Panc1 (cell line): ENCODE data around the gene CHERP. TPM values are rescaled to one million over a fixed set of nuclear protein-coding genes. Genes with fewer than 3 reads are reported as not detected.
A peak's percentile ranks its signal among the peaks of the same experiment; 100 is the strongest.

Experiments
- ATAC-seq: fragments of 200-7000 bp; cut with Tn5 transposase; 2 replicates; pipeline ENCODE4 v1.9.1; 2020; ENCODE audit warnings: mild to moderate bottlenecking, moderate library complexity
- BruUV-seq: library from RNA; stranded (reverse); fragments of 400-500 nt; replicated peaks from 2 replicates; lab custom pipeline; 2021; lab: Mats Ljungman, UMichigan
- CTCF ChIA-PET: fragments of 300-600 bp; sonication (Branson Sonifier 250); formaldehyde crosslinking; loops from one replicate; lab custom pipeline; 2022; ENCODE audit warnings: antibody characterized with exemption; lab: Charles Lee
- POLR2A ChIA-PET: fragments of 300-600 bp; sonication (Branson Sonifier 250); formaldehyde crosslinking; loops from one replicate; lab custom pipeline; 2022; ENCODE audit warnings: antibody characterized with exemption; lab: Charles Lee
- DNase-seq: peaks from one replicate; pipeline ENCODE4 v3.0.0-alpha.2; 2010; ENCODE audit warnings: low read depth, low spot score
- H3K27ac ChIP-seq: 2 replicates; pipeline ENCODE4 v1.5.1; 2011; ENCODE audit warnings: mild to moderate bottlenecking, low read length, inconsistent platforms
- H3K27me3 ChIP-seq: fragments of 200-500 bp; sonication (Bioruptor generic); 2 replicates; pipeline ENCODE4 v1.6.0; 2014; ENCODE audit warnings: low read length, inconsistent platforms; ENCODE audit not compliant: control insufficient read depth, insufficient read depth
- H3K36me3 ChIP-seq: fragments of 200-500 bp; sonication (Bioruptor generic); 2 replicates; pipeline ENCODE4 v1.5.1; 2014; ENCODE audit warnings: inconsistent platforms, mild to moderate bottlenecking, low read length, moderate library complexity; ENCODE audit not compliant: control insufficient read depth, insufficient read depth
- H3K4me1 ChIP-seq: 2 replicates; pipeline ENCODE4 v1.5.1; 2011; ENCODE audit warnings: inconsistent platforms, mild to moderate bottlenecking, low read length, moderate library complexity; ENCODE audit not compliant: control insufficient read depth, insufficient read depth
- H3K4me3 ChIP-seq, 2 experiments: 2 replicates each; pipeline ENCODE4 v1.5.1; 2011 to 2012; ENCODE audit warnings: low read depth in 2 of 2, low read length in 2 of 2, mild to moderate bottlenecking in 2 of 2, inconsistent platforms in 1 of 2, moderate library complexity in 1 of 2
- H3K9me3 ChIP-seq: fragments of 200-500 bp; sonication (Bioruptor generic); 2 replicates; pipeline ENCODE4 v1.5.1; 2014; ENCODE audit warnings: low read depth, mild to moderate bottlenecking, inconsistent platforms, low read length, moderate library complexity; ENCODE audit not compliant: control insufficient read depth, insufficient read depth
- CTCF ChIP-seq: fragments of 450-650 bp; IDR thresholded peaks from 2 replicates; pipeline ENCODE4 v1.5.1; 2017; ENCODE audit warnings: mild to moderate bottlenecking
- POLR2AphosphoS5 ChIP-seq: IDR thresholded peaks from 2 replicates; pipeline ENCODE4 v1.6.1; 2012; ENCODE audit warnings: mild to moderate bottlenecking, low read depth, low read length, moderate library complexity
- REST ChIP-seq, 2 experiments: IDR thresholded peaks; 2 replicates each; pipeline ENCODE4 v1.6.1; 2011 to 2012; ENCODE audit warnings: low read depth in 2 of 2, control low read depth in 1 of 2, low read length in 1 of 2, mild to moderate bottlenecking in 1 of 2, moderate library complexity in 1 of 2; ENCODE audit not compliant: insufficient read depth in 1 of 2
- SIN3A ChIP-seq: IDR thresholded peaks from 2 replicates; pipeline ENCODE4 v1.6.1; 2012; ENCODE audit warnings: low read depth, mild to moderate bottlenecking, low read length, moderate library complexity, borderline replicate concordance; ENCODE audit not compliant: insufficient read depth
- TCF7L2 ChIP-seq: IDR thresholded peaks from 2 replicates; pipeline ENCODE4 v1.6.1; 2011; ENCODE audit warnings: mild to moderate bottlenecking, low read depth, low read length, inconsistent platforms
- in situ Hi-C: cut with HindIII; loops from 2 replicates; pipeline ENCODE4 v1.10.0; 2016; ENCODE audit warnings: low sequenced_read_pairs, low pct_unique_long_range_greater_than_20kb
- intact Hi-C: fragments of 100-400 bp; cut with micrococcal nuclease; formaldehyde crosslinking; loops from one replicate; pipeline ENCODE4 v1.10.0; 2022; ENCODE audit not compliant: unreplicated experiment
- total RNA-seq: library from RNA; stranded (reverse); gene quantifications from one replicate; pipeline ENCODE4 v1.2.1, GENCODE V29; 2021; ENCODE audit not compliant: unreplicated experiment

The CHERP gene
- total RNA-seq, 1 experiment from 2014 or later, result 48.3 TPM

- POLR2A ChIA-PET, result no interaction called here
- intact Hi-C loops (no loop called here), in situ Hi-C loops (no loop called here)
- Histone ChIP-seq H3K27ac (peak overlapping the region; percentile 54; the same call in 1 of the 2 replicates), H3K9me3 (no peaks in the 10 kb centered on the region), H3K36me3 (no peaks in the 10 kb centered on the region), H3K4me3 (no peak overlapping the region), H3K4me1 (peaks cover 62% of the 10 kb centered on the region), H3K27me3 (no peaks in the 10 kb centered on the region)
- CTCF ChIA-PET, result no interaction called here
- DNase-seq (no peak), ATAC-seq (peak; percentile 23; the same call in 1 of the 2 replicates)
- TF ChIP-seq POLR2AphosphoS5, result no peak
- TF ChIP-seq TCF7L2, result no peak
- no peak for TF ChIP-seq REST (IDR thresholded peaks at IDR 0.05; ENCODE audit: insufficient read depth in 1 of 2, low read depth in 2 of 2, low read length in 1 of 2)
- no peak for TF ChIP-seq CTCF
- no peak for TF ChIP-seq SIN3A
- BruUV-seq, result no TSS peak
Observed at GRCh38 chr19:16585808-16586476, 43.7 kb upstream of the CHERP start.

DNA sequence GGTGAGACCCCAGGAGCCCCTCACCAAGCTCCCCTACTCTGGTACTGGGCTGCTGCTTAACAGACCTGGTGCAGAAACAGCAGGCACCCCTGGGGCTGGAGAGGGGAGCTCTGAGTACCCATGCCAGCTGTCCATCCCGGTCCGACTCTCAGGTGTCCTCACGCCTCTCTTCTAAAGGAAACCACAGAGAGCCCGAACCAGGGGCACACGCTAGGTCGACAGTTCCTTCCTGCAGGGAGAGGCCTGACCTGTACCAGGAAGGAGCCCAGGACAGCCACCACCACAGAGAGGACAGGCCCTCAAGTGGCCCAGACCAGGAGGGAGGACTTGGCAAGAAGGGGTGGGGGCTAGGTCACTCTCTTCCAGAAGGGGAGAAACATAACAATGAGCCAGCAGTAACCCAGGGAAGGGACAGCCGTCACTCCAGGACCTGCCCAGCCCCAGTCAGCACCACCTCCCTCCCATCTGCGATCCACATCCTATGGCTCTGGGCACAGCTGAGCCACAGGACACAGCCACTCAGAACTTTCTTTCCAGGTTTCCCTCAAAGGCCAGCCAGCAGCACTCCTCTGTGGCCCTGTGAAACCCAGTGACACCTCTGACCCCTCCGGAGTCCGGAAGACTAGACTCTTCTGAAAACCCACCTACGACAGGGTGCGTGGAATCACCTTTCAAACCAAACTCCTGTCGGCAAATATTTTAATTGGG lies 43.0 kb upstream of the CHERP start:
- Histone ChIP-seq H3K4me3 (no peak overlapping the region), H3K27me3 (no peaks in the 10 kb centered on the region), H3K36me3 (no peaks in the 10 kb centered on the region), H3K27ac (peak overlapping the region; percentile 48), H3K4me1 (peaks cover 61% of the 10 kb centered on the region), H3K9me3 (no peaks in the 10 kb centered on the region)
- CTCF ChIA-PET, result no interaction called here
- DNase-seq (no peak), ATAC-seq (no peak; the same call in 1 of the 2 replicates)
- no TSS peak for BruUV-seq
- POLR2A ChIA-PET, result no interaction called here
- in situ Hi-C loops (no loop called here), intact Hi-C loops (no loop called here)
- TF ChIP-seq CTCF (no peak), POLR2AphosphoS5 (no peak), REST (IDR thresholded peaks at IDR 0.05; ENCODE audit: insufficient read depth in 1 of 2, low read depth in 2 of 2, low read length in 1 of 2) (no peak), SIN3A (no peak), TCF7L2 (no peak)
